Activated CD8-positive, alpha-beta memory T cell treated with anti-CD3 and anti-CD28 coated beads for 1 hour (primary cell): ENCODE results near the gene CFL1.
A peak's percentile ranks its signal among the peaks of the same experiment; 100 is the strongest.
"Not testable (repeated sequence)": the region's sequence is repeated elsewhere in the genome, so short reads cannot be mapped to it uniquely, and the experiment has no call there.

ENCODE experiments used
- DNase-seq, 2 donors: peaks; one replicate each; pipeline ENCODE4 v3.0.0-alpha.2; 2020; ENCODE audit warnings: low read depth in 1 of 2; ENCODE audit errors: extremely low read depth in 1 of 2

The CFL1 gene

DNA sequence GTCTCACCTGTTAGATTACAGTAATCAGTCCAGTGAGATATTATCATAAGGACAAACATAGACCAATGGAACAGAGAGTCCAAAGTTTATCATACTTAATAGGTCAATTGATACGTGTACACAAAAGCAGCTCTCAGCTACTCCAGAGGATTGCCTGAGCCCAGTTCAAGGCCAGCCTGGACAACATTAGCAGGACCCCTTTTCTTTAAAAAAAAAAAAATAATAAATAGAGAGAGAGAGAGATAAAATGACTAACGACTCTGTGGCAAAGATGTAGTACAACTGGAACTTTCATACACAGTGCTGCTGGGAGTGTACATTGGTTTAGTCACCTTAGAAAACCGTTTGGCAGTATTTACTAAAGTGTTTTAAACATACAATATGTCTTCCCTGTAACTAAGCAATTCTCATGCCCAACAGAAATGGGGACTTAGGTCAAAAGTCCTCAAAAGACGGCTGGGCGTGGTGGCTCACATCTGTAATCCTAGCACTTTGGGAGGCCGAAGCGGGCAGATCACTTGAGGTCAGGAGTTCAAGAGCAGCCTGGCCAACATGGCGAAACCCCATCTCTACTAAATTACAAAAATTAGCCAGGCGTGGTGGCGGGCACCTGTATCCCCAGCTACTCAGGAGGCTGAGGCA, 13.6 kb downstream of the CFL1 start:
- no peak for DNase-seq

DNA sequence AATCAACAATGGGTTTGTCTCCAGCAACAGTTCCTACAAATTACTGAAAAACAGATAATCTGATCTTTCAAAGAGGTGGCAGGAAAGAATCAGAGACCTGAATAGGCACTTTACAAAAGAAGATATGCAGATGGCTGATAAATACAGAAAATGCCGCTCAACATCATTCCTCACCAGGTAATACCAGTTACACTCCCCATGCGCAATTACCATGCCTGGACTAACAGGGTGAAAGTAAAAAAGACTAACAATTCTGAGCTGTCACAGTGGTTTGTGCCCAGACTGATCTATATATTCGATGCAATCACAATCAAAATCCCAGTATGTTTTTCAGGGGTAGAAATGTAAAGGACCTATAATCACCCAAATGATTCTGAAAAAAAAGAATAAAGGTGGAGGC, 14.2 kb downstream of the CFL1 start:
- no peak for DNase-seq

- DNase-seq, result no peak
These were observed 15.8 kb downstream of the CFL1 start for GRCh38 chr11:65842144-65842543.

DNA sequence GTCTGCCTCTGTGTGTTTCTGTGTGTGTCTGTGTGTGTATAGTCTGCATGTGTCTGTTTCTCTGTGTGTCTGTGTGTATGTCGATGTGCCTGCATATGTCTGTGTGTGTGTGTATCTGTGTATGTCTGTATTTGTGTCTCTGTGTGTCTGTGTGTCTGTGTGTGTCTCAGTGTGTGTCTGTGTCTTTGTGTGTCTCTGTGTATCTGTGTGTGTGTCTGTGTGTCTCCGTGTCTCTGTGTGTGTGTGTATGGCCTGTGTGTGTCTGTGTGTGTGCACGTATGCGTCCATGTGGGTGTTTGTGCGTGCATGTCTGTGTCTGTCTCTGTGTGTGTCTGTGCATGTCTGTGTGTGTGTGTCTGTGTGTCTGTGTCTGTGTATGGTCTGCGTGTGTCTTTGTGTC, 23.8 kb downstream of the CFL1 start:
- no peak for DNase-seq

GRCh38 chr11:65833297-65834030, 24.5 kb downstream of the CFL1 start, which contains the start of gene SNX32:
SNX32 (plus strand) TSS chr11:65833963; CDS start chr11:65834066, 103 bp downstream.
- DNase-seq, result peak; percentile 82 to 90

DNA sequence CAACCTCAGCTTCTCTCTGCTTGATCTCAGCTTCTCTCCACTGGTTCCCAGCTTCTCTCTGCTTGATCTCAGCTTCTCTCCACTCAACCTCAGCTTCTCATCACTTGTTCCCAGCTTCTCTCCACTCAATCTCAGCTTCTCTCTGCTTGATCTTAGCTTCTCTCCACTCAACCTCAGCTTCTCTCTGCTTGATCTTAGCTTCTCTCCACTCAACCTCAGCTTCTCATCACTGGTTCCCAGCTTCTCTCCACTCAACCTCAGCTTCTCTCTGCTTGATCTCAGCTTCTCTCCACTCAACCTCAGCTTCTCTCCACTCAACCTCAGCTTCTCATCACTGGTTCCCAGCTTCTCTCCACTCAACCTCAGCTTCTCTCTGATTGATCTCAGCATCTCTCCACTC, 25.7 kb downstream of the CFL1 start:
- not testable (repeated sequence) for DNase-seq

DNA sequence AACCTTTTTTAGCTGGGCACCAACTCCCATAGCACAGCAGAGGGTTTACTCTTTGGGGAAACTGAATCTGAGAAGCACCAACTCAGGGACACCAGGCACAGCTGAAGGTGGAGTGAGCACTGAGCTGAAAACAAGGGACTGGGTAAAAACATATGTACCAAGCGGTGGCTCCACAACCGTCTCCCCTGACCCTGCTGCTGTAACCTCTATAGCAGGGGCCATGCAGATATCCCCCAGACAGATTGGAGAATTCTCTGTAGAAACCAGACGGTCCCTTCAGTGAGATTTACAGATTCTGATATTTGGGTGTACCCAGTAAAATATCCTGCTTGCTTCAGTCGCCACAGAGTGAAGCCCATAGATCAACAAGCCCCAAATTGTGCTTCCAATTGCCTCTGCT, 28.5 kb downstream of the CFL1 start:
- no peak for DNase-seq

- DNase-seq, result no peak
These were observed 30.8 kb downstream of the CFL1 start for GRCh38 chr11:65826984-65827735.

GRCh38 chr11:65822776-65823528, 35.0 kb downstream of the CFL1 start:
- DNase-seq, result no peak

DNA sequence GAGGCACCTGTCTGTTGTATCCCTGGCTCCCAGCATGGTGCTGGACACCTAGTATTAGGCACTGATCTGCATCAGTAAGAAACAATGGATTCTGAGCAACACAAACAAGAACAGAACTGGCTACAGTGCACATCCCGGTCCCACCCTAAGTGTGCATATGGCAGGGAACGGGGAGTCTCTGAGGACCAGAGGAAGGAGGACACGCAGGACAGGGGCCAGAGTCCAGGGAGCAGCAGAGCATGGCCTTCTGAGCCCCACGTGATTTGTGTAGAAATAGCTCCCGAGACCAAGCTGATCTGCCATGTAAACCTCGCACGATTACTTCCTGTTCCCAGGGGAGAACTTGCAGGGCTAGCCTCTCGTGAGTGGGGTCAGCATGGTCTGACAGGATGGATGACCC, 36.9 kb downstream of the CFL1 start:
- no peak for DNase-seq

- DNase-seq, result peak; percentile 81 to 95
These were observed 39.9 kb downstream of the CFL1 start for GRCh38 chr11:65817835-65818680.

DNA sequence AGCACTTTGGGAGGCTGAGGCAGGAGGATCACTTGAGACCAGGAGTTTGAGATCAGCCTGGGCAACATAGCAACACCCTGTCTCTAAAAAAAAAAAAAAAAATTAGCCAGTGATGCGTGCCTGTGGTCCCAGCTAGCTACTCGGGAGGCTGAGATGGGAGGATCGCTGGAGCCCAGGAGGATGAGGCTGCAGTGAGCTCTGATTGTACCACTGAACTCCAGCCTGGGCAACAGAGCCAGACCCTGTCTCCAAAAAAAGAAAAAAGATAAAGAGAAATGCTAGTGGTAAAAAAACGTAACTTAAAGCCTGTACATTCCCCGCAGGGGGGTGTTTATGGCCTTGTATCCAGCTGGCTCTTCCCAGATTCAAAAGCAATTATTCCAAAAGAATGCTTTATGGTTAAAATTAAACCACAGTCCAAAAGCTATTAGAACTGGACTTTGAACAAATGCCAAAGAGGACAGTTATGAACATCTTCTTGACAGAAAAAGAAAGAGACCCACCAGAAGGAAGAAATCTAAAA, 40.6 kb downstream of the CFL1 start:
- DNase-seq, result no peak

DNA sequence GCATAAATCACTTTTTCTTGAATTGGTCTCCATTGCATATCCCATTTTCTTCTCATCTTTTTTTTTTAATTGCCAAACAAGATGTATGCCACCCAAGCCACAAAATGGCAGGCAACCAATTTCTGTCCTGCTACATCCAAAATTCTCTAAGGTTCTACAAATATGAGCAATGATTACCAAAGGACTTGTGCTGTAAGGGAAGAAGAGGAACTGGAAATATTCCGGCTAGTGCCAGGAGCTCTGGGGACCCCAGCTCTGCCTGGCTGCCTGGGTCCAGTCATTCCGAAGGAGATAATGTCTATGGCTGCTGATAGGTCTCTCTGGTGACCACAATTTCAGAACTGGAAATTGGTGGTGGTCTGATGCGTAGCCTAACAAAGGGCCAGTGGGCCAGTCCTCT, 41.3 kb downstream of the CFL1 start:
- DNase-seq, result no peak

DNA sequence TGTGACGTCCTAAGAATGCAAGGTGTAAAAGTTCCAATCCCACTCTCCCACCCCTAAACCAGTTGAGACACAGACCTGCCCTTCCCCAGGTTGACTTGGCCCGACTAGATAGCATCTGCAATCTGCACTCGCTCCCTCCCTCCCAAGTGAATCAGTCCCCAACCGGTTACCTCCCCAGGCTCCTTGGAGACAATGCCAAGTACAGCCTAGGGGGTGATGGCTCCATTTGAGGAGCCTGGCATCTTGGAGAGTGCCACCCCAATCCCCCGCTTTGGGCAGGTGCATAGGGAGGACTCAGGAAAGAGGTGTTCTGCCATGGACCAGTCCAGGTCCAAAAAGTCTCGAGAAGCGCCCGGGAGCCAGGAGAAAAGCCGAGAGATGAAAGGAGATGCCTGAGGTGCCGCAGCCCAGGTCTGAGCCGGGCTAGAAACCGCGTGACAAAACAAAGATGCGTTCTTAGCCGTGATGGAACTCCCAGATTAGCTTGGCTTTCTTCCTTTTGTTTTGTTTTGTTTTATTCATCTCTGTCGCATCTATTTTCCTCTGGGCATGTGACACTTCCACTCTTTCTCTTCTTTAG, 42.9 kb downstream of the CFL1 start:
- DNase-seq, result no peak

DNA sequence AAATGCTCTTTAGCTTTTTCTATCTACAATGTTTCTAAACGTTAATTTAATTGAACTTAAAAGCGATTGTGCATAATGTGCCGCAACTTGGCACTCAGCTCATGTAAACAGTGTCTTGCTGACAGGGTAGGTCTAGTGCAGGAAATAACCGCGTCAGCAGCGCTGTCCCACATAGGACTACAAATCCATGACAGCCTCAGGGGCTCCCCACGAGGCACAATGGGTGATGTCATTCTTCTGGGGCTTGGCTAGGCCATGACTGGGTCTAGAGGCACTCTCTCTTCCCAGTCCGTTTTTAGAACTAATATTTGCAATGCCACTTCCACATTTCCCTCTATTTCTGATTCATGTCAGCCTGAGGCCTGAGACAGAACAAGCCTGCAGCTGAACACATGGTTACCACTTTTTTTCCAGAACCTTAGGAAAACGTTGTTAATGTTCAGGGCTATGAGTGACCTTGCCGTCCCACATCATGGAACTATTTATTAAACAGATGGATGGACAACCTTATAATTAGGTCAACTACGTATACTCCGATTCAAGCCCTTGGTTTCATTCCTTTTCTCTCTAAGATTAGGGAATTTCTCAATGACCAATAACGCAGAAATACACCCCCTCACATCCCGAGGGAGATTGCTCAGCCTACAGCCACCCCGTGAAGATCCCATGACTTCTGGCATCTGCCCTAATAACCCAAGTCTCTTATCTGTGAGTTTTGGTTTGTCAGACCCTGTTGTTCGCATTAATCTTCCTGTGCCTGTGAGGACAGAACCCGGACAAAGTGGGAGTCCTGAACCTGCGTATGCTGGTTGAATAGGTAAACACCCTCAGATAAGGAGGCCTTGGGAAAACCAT, 43.6 kb downstream of the CFL1 start:
- no peak for DNase-seq

DNA sequence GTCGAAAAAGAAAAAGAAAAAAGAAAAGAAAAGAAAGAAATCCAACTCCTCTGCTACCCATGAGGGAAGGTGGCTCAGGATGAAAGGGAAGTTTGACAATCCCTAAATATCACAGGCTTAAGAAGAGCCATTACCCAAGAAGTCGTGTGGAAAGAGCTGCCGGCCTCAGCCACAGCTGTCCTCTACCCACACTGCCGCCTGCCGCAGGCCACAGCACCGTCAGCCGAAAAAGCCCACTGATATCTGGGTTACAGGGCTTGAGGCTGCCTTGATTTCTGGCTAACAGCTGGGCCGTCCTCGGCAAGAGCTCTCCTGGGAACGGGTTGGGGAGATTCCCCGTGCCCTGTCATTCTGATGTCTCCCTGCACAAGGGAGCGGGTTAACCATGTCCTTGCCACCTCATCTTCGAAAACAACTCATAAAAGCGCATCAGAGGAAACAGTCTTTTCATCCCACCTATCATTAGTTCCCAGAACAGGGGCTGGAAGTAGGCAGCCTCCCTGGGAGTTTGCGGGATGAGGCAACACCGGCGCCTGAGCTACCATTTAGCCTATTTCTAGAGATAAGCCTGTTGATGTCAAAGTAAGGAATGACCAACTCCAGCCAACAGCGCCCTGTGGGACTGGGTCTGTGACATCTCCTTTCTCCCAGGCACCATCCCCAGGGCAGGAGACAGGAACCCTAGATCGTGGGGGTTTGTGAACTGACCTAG, 46.1 kb downstream of the CFL1 start:
- no peak for DNase-seq

- no peak for DNase-seq
These were observed 47.7 kb downstream of the CFL1 start for GRCh38 chr11:65810046-65810868.
